NCI-H2029 (cell line): ENCODE results near the gene CARD9.
A peak's percentile ranks its signal among the peaks of the same experiment; 100 is the strongest.

Source experiments
- DNase-seq: peaks from one replicate; lab custom pipeline; 2025; lab: John Stamatoyannopoulos, UW

The CARD9 gene

DNA sequence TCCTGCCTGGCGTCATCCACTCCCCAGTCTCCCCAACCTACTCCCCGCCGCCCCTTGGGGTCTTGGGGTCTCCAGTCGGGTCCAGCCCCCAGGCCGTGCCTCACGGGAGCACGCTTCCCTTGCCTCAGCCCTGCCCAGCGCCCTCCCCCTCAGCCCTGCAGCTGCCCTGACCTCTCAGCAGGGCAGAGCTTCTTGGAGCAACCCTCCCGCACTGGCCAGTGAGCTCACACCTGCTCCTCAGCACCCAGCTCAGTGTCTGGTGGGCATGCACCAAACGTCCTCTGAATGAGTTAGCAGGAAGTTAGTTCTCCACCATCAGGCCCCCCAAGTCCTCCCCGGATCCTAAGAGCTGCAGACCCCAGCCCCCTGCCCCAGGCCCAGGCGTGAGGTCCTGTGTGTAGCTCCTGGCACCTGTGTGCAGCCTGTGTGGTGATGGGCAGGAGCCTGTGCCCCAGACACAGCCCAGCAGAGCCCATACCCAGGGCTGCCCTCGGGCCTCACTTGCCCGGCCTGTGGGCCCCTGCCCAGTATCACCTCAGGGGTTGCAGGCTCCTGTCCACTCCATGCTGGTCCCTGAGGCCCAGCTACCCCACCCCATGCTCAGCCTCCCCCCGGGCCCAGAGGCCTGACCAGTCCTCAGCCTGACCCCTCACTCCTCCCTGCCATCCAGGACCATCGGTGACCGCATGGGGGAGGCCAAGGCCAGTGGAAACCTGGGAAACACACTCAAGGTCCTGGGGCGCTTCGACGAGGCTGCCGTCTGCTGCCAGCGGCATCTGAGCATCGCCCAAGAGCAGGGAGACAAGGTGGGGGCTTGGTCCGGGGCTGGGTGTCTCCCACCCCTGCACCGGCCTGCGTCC lies 37.9 kb downstream of the CARD9 start:
- no peak for DNase-seq

DNA sequence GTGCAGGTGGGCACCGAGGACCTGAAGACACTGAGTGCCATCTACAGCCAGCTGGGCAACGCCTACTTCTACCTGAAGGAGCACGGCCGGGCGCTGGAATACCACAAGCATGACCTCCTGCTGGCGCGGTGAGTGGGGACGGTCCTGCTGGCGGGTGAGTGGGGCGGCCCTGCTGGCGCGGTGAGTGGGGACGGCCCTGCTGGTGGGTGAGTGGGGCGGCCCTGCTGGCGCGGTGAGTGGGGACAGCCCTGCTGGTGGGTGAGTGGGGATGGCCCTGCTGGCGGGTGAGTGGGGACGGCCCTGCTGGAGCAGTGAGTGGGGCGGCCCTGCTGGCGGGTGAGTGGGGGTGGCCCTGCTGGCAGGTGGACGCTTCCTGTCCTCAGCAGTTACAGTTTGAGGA lies 38.9 kb downstream of the CARD9 start:
- no peak for DNase-seq

DNA sequence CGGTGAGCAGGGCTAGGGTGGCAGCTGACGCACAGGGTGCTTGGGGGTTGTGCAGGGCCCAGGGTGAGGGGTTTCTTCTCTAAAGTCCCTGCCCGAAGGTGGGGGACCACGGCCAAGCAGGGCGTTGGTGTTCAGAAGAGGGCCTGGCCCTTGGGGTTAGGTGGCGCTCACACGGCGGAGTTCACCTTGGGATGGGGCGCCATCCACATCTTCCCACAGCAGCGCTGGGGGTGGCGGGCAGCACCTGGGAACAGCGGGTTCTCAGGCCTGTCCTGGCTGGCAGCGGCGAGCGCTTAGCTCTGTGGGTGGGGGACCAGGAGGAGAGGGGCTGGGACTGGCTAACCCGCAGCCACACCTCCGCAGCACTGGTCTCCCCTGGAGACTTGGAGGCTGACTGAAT lies 40.0 kb downstream of the CARD9 start:
- no peak for DNase-seq

DNA sequence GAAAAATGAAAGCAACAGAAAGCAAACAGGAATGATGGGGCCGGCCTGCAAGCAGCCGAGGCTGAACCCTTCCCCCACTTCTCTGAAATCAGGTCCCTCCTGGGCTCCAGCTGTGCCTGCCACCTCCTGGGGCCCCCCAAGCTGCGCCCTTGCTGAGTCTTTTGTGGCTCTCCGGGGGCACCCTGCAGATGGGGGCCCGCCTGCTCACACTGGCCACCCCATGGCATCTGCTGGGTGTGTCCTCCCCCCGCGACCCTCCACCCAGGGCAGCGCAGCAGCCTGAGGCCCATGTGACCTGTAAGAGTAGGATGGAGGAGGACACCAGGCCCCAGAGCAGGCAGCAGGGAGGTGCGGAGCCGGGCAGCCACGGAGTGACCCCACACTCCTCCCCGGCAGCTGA lies 40.4 kb downstream of the CARD9 start:
- DNase-seq = no peak

DNA sequence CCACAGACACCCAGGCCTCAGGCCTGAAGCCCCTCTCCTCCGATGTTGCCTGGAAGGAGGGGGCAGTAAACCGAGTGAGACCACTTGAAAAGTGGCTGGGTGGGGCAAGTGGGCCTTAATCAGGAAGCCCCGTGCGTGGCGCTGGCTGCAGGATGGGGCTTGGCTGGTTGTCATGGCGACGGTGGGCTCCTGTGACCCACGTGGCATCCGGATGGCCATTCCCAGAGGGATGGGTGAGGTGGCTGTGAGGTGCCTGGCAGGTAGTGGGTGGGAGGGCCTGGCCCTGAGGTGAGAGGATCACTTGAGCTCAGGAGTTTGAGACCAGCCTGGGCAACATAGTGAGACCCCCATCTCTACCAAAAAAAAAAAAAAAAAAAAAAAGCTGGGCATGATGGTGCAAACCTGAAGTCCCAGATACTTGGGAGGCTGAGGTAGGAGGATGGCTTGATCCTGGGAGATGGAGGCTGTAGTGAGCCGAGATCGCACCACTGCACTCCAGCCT lies 40.9 kb downstream of the CARD9 start:
- no peak for DNase-seq

GRCh38 chr9:136331556-136332481 lies 41.6 kb downstream of the CARD9 start:
- no peak for DNase-seq

GRCh38 chr9:136331030-136331429 lies 42.4 kb downstream of the CARD9 start:
- DNase-seq = no peak

DNA sequence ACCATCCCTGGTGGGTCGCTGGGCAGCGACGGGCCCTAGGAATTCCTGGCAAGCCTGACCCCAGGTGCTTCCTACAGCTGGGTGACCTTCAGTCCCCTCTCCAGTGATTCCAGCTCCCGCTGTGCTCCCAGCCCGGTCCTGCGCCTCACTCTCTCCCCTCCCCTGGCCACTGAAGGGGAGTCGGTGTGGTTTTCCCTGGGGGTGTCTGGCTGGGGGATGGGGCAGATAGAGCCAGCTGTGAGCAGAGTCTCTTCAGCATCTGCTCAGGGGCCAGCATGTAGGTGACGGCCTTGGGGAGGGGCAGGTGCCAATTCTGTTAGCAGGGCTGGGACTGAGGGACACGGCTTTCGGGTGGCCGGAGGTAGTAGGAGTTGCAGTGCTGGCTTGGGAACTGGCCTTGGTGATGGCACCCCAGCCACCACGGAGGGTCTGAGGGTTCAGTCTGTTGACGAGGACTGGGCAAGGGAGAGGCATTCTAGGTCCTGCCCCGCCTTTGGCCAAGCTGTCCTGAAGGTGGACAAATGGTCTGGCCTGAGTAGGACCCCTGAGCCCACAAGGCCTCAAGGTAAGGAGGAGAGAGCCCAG lies 43.0 kb downstream of the CARD9 start:
- DNase-seq = no peak

DNA sequence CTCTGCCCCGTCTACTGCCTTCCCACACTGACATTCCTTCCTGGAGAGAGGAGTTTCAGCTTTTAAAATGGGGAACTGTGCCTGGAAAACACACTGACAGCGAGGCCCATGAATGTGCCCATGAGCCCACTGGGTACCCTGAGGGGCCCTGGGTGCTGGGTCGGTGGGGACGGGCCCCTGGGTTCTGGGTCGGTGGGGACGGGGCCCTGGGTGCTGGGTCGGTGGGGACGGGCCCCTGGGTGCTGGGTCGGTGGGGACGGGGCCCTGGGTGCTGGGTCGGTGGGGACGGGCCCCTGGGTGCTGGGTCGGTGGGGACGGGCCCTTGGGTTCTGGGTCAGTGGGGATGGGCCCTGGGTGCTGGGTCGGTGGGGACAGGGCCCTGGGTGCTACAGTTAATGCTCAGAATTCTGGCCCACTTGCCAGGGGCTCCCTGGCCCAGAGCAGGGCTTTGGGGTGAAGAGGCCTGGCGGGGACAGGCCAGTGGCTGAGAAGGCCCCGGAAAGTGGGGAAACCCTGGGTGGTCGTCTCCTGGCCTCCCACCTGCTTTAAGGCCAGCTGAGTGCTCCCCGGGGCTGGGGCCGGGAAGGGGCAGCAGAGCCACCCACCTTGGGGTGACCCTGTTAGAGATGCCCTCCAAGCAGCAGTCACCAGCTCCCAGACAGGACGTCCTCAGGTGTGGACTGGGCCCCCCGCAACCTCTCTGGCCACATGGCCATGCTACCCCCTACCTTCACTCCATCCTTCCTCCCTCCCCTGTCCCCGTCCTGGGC lies 43.6 kb downstream of the CARD9 start:
- no peak for DNase-seq

- DNase-seq = no peak
Observed at GRCh38 chr9:136329211-136329627, 44.2 kb downstream of the CARD9 start.

- no peak for DNase-seq
Observed at GRCh38 chr9:136328622-136329041, 44.8 kb downstream of the CARD9 start.

- peak; percentile 25 for DNase-seq
Observed at GRCh38 chr9:136328011-136328621, 45.4 kb downstream of the CARD9 start.

GRCh38 chr9:136327304-136327974 lies 46.0 kb downstream of the CARD9 start, which contains the start of gene GPSM1:
GPSM1 (plus strand) TSS chr9:136327539; CDS start chr9:136327696, 157 bp downstream.
- no peak for DNase-seq

GRCh38 chr9:136326761-136327303 lies 46.6 kb downstream of the CARD9 start:
- no peak for DNase-seq

DNA sequence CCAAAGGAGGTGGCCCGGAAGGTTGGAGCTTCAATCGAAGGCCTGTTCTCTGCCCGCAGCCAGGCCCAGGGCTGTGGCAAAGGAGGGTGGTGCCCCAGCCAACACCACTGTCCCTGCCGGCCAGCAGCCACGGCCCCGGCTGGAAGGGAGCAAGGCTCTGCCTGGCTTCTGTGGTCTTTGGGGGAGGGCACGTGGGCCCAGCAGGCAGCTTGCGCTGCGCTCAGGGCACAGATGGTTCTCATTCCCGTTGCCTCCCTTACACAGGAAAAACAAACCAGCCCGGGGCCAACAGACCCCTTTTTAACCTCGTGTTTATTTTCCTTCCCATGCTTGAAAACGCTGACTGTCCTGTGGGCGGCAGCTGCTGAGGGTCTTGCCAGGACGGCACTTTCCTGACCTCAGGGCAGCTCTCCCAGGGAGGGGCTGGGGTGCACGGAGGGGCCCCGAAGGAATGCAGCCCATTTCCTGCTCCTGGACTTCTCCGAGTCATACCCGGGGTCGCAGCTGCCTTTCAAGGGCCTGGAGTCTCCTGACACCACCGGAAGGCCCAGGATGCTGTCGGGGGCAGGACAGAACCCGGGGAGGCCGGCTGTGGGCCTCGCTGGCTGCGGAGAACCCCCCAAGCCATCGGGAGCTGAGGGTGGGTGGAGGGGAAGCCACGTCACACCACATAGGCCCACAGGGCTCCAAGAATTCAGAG lies 47.3 kb downstream of the CARD9 start:
- DNase-seq = no peak

- DNase-seq = no peak
Observed at GRCh38 chr9:136325358-136325757, 48.1 kb downstream of the CARD9 start.

DNA sequence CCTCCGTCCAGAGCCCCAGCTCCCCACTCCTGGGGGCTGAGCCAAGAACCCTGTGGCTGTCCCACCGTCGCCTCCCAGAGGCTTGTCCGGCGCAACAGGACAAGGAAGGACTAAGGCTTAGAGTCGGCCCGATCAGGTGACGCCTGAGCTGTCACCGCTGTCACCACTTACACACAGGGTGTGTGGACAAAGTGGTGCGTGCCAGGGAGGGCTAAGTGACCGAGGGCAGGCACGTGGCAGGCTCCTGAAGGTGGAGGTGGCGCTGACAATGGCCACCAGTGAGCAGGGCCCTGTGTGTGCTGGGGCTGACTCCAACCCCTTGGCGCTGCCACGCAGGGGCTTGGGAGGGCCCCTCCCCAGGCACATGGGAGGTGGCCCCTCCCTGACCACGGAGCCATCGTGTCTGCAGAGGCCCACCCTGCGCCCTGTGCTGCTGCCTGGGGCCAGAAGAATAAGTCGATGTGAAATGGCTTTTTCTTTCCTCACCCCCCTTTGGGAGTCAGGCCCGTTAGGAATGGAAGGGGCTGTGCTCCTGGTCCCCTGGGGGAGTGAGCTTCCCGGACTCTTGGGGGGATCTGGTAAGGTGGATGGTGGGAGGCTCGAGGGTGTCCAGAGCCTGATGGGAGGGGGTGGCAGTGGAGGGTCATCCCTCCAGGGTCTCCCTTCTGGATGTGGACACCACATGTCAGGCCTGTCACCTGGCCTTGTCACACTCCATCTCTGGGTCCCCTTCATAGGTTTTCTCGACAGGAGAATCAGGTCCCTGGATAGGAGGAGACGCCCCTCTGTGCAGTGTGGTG lies 48.8 kb downstream of the CARD9 start:
- DNase-seq = peak; percentile 69

DNA sequence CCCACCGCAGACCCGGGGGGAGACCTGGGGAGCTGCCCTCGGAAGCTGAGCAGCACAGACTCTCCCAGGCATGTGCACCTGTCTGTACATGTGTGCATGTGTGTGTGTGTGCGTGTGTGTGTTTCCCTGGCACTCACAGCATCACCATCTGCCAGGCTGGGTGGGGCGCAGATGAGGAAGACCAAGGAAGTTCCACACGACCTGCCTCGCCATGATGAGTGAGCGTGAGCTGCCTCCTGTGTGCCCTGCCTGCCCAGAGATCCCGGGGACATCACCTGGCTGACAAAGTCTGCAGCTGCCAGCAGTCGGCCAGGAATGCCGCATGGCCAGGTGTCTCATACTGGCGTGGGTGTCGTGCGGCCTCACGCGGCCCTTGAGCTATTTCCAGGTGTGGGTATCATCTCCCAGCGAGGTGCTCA lies 50.1 kb downstream of the CARD9 start:
- DNase-seq = no peak
